OCI-LY1 (cell line): ENCODE results near the gene HAUS8.

ENCODE experiments used
- H2AFZ ChIP-seq: fragments of 200-600 bp; sonication (generic), shearing (Covaris generic); 2 replicates; pipeline ENCODE4 v1.6.0; 2014; ENCODE audit warnings: antibody characterized with exemption, mild to moderate bottlenecking, low read length
- H3F3A ChIP-seq: fragments of 200-600 bp; sonication (generic), shearing (Covaris generic); 2 replicates; pipeline ENCODE4 v1.6.0; 2014; ENCODE audit warnings: mild to moderate bottlenecking, antibody characterized with exemption, low read length, moderate library complexity; ENCODE audit not compliant: insufficient read depth
- H3K27ac ChIP-seq: fragments of 200-600 bp; sonication (generic); 2 replicates; pipeline ENCODE4 v1.5.1; 2014; ENCODE audit warnings: low read length, mixed run types, mild to moderate bottlenecking, low read depth; ENCODE audit not compliant: poor library complexity, severe bottlenecking
- H3K27me3 ChIP-seq: fragments of 200-600 bp; sonication (generic); 2 replicates; pipeline ENCODE4 v1.6.0; 2014; ENCODE audit warnings: antibody characterized with exemption, mild to moderate bottlenecking, low read length, moderate library complexity; ENCODE audit not compliant: insufficient read depth
- H3K36me3 ChIP-seq: fragments of 200-600 bp; sonication (generic); 2 replicates; pipeline ENCODE4 v1.6.1; 2014; ENCODE audit warnings: mild to moderate bottlenecking, antibody characterized with exemption, low read length, moderate library complexity, mixed read lengths; ENCODE audit not compliant: insufficient read depth
- H3K4me1 ChIP-seq: fragments of 200-600 bp; sonication (generic); 2 replicates; pipeline ENCODE4 v1.5.1; 2014; ENCODE audit warnings: mild to moderate bottlenecking, low read length, moderate library complexity; ENCODE audit not compliant: insufficient read depth, severe bottlenecking
- H3K4me2 ChIP-seq: fragments of 200-600 bp; sonication (generic), shearing (Covaris generic); 2 replicates; pipeline ENCODE4 v1.6.1; 2014; ENCODE audit warnings: low read length
- H3K4me3 ChIP-seq: fragments of 200-600 bp; sonication (generic); 2 replicates; pipeline ENCODE4 v1.5.1; 2014; ENCODE audit warnings: low read length, low read depth, mild to moderate bottlenecking, mixed read lengths; ENCODE audit not compliant: poor library complexity, severe bottlenecking
- H3K79me2 ChIP-seq: fragments of 200-600 bp; shearing (Covaris generic); 2 replicates; pipeline ENCODE4 v1.6.1; 2016; ENCODE audit warnings: mixed run types, low read length, mixed read lengths; ENCODE audit not compliant: insufficient read depth
- H3K9ac ChIP-seq: fragments of 200-600 bp; sonication (generic), shearing (Covaris generic); 2 replicates; pipeline ENCODE4 v1.6.1; 2014; ENCODE audit warnings: mild to moderate bottlenecking, low read length, mixed read lengths
- H3K9me2 ChIP-seq: fragments of 200-600 bp; sonication (generic), shearing (Covaris generic); 2 replicates; pipeline ENCODE4 v1.6.1; 2014; ENCODE audit warnings: low read depth, mild to moderate bottlenecking, low read length, mixed read lengths
- H3K9me3 ChIP-seq: fragments of 200-600 bp; shearing (Covaris generic); 2 replicates; pipeline ENCODE4 v1.6.1; 2014; ENCODE audit warnings: low read length, mixed read lengths
- H4K20me1 ChIP-seq: fragments of 200-600 bp; sonication (generic), shearing (Covaris generic); 2 replicates; pipeline ENCODE4 v1.6.0; 2016; ENCODE audit warnings: mild to moderate bottlenecking, low read length; ENCODE audit not compliant: insufficient read depth
- CTCF ChIP-seq: fragments of 200-600 bp; sonication (generic), shearing (Covaris generic); IDR thresholded peaks from 2 replicates; pipeline ENCODE4 v1.5.1; 2017; ENCODE audit warnings: mild to moderate bottlenecking, antibody characterized with exemption, low read length, moderate library complexity, mixed read lengths
- EZH2 ChIP-seq: fragments of 200-600 bp; sonication (generic), shearing (Covaris generic); IDR thresholded peaks from 2 replicates; pipeline ENCODE4 v1.8.0; 2017; ENCODE audit warnings: borderline replicate concordance, mixed run types, mild to moderate bottlenecking, antibody characterized with exemption, low read length, moderate library complexity, mixed read lengths

Gene HAUS8

GRCh38 chr19:17021793-17022590 is 53.3 kb downstream of the HAUS8 start:
- no peaks in the 10 kb centered on the region for H3K4me1 ChIP-seq
- H3K4me2 ChIP-seq = no peak overlapping the region
- 0 out of 2 replicates have a peak, but pooled peaks cover 2% of the 10 kb centered on the region for H3K9me3 ChIP-seq
- no peaks in the 10 kb centered on the region for H3K36me3 ChIP-seq
- H4K20me1 ChIP-seq = no peaks in the 10 kb centered on the region
- no peaks in the 10 kb centered on the region for H3K9me2 ChIP-seq
- H3K9ac ChIP-seq = no peak overlapping the region
- H3K27ac ChIP-seq = no peak overlapping the region
- TF ChIP-seq CTCF (no peak), EZH2 (no peak)
- no peaks in the 10 kb centered on the region; the same call in 1 of the 2 replicates for H3K27me3 ChIP-seq
- no peaks in the 10 kb centered on the region for H3K79me2 ChIP-seq
- H3K4me3 ChIP-seq = no peak overlapping the region
- no peaks in the 10 kb centered on the region for H3F3A ChIP-seq
- H2AFZ ChIP-seq = no peak overlapping the region

- no peak for TF ChIP-seq EZH2
- no peak for TF ChIP-seq CTCF
- H3K9ac ChIP-seq = no peak overlapping the region
- no peaks in the 10 kb centered on the region for H3K4me1 ChIP-seq
- no peaks in the 10 kb centered on the region for H3K79me2 ChIP-seq
- no peak overlapping the region for H3K27ac ChIP-seq
- no peaks in the 10 kb centered on the region for H3F3A ChIP-seq
- no peaks in the 10 kb centered on the region; the same call in 1 of the 2 replicates for H3K27me3 ChIP-seq
- no peak overlapping the region for H3K4me3 ChIP-seq
- no peaks in the 10 kb centered on the region for H3K36me3 ChIP-seq
- 0 out of 2 replicates have a peak, but pooled peaks cover 2% of the 10 kb centered on the region for H3K9me3 ChIP-seq
- no peak overlapping the region for H3K4me2 ChIP-seq
- no peaks in the 10 kb centered on the region for H4K20me1 ChIP-seq
- no peak overlapping the region for H2AFZ ChIP-seq
- H3K9me2 ChIP-seq = no peaks in the 10 kb centered on the region
Observed at GRCh38 chr19:17021328-17021727, 53.9 kb downstream of the HAUS8 start.

- Histone ChIP-seq H3K9me2 (no peaks in the 10 kb centered on the region), H3K4me3 (no peak overlapping the region), H3K4me1 (no peaks in the 10 kb centered on the region), H3K9ac (no peak overlapping the region), H3K27me3 (no peaks in the 10 kb centered on the region; the same call in 1 of the 2 replicates), H3K27ac (no peak overlapping the region), H2AFZ (no peak overlapping the region), H3K36me3 (no peaks in the 10 kb centered on the region), H3K4me2 (no peak overlapping the region), H3K79me2 (no peaks in the 10 kb centered on the region), H3K9me3 (0 out of 2 replicates have a peak, but pooled peaks cover 2% of the 10 kb centered on the region), H3F3A (no peaks in the 10 kb centered on the region), H4K20me1 (no peaks in the 10 kb centered on the region)
- no peak for TF ChIP-seq CTCF
- no peak for TF ChIP-seq EZH2
Observed at GRCh38 chr19:17020823-17021222, 54.4 kb downstream of the HAUS8 start.
